HL-60 (cell line): ENCODE measurements around the gene KLRC3.

Source experiments
- CTCF ChIP-seq: IDR thresholded peaks from one replicate; pipeline ENCODE4 v1.5.1; 2011; ENCODE audit warnings: low read length, control low read depth, inconsistent platforms; ENCODE audit not compliant: insufficient read depth
- GABPA ChIP-seq: IDR thresholded peaks from 2 replicates; pipeline ENCODE4 v1.6.1; 2012; ENCODE audit warnings: low read depth
- POLR2AphosphoS5 ChIP-seq: IDR thresholded peaks from 2 replicates; pipeline ENCODE4 v1.6.1; 2012; ENCODE audit warnings: low read depth
- TF ChIP-seq, protein P1 (sequence below): IDR thresholded peaks from 2 replicates; pipeline ENCODE4 v1.6.1; 2012; ENCODE audit warnings: low read depth; ENCODE audit not compliant: insufficient replicate concordance

- TF ChIP-seq GABPA (no peak), POLR2AphosphoS5 (no peak), CTCF (no peak)
- TF ChIP-seq, protein P1, sequence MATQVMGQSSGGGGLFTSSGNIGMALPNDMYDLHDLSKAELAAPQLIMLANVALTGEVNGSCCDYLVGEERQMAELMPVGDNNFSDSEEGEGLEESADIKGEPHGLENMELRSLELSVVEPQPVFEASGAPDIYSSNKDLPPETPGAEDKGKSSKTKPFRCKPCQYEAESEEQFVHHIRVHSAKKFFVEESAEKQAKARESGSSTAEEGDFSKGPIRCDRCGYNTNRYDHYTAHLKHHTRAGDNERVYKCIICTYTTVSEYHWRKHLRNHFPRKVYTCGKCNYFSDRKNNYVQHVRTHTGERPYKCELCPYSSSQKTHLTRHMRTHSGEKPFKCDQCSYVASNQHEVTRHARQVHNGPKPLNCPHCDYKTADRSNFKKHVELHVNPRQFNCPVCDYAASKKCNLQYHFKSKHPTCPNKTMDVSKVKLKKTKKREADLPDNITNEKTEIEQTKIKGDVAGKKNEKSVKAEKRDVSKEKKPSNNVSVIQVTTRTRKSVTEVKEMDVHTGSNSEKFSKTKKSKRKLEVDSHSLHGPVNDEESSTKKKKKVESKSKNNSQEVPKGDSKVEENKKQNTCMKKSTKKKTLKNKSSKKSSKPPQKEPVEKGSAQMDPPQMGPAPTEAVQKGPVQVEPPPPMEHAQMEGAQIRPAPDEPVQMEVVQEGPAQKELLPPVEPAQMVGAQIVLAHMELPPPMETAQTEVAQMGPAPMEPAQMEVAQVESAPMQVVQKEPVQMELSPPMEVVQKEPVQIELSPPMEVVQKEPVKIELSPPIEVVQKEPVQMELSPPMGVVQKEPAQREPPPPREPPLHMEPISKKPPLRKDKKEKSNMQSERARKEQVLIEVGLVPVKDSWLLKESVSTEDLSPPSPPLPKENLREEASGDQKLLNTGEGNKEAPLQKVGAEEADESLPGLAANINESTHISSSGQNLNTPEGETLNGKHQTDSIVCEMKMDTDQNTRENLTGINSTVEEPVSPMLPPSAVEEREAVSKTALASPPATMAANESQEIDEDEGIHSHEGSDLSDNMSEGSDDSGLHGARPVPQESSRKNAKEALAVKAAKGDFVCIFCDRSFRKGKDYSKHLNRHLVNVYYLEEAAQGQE: no peak
Observed at GRCh38 chr12:10454531-10454930, 34.1 kb upstream of the KLRC3 start.
